A549 (cell line): ENCODE data around the gene ARPP19.

Source experiments
- CBX8 ChIP-seq: fragments of 200-600 bp; sonication (generic); IDR thresholded peaks from 2 replicates; pipeline ENCODE4 v1.6.1; 2016
- EP300 ChIP-seq, 2 experiments: fragments of >200 bp; sonication (Bioruptor Twin); formaldehyde crosslinking; IDR thresholded peaks; 2 replicates in 1 of 2; 3 replicates in 1 of 2; pipeline ENCODE4 v1.6.1; 2016 to 2017
- MAZ ChIP-seq: fragments of 150-350 bp; IDR thresholded peaks from 2 replicates; pipeline ENCODE4 v1.6.1; 2014; ENCODE audit warnings: antibody characterized with exemption, low read depth, low read length, borderline replicate concordance
- PHF8 ChIP-seq: fragments of 200-600 bp; sonication (generic); IDR thresholded peaks from 2 replicates; pipeline ENCODE4 v1.6.1; 2016; ENCODE audit warnings: low read depth, mild to moderate bottlenecking, antibody characterized with exemption, moderate library complexity, borderline replicate concordance
- POLR2A ChIP-seq: IDR thresholded peaks from 2 replicates; pipeline ENCODE4 v1.6.1; 2012; ENCODE audit warnings: mild to moderate bottlenecking, low read length
- RAD21 ChIP-seq, 2 experiments: fragments of >200 bp in 1 of 2; sonication (Bioruptor Twin) in 1 of 2; formaldehyde crosslinking in 1 of 2; IDR thresholded peaks in 1 of 2; conservative IDR thresholded peaks in 1 of 2; 2 replicates in 1 of 2; 3 replicates in 1 of 2; pipeline ENCODE4 v1.6.1; 2012 to 2018; ENCODE audit warnings: inconsistent platforms in 1 of 2
- RFX5 ChIP-seq: fragments of 450-650 bp; IDR thresholded peaks from 2 replicates; pipeline ENCODE4 v1.7.1; 2014; ENCODE audit warnings: antibody characterized with exemption, mild to moderate bottlenecking, moderate library complexity
- SMC3 ChIP-seq: fragments of >200 bp; sonication (Bioruptor Twin); formaldehyde crosslinking; IDR thresholded peaks from 3 replicates; pipeline ENCODE4 v1.6.1; 2018; ENCODE audit warnings: inconsistent platforms
- TP53 ChIP-seq: fragments of 250-450 bp; sonication (Bioruptor Pico); IDR thresholded peaks from 2 replicates; pipeline ENCODE4 v1.5.0; 2021; ENCODE audit warnings: mild to moderate bottlenecking, moderate library complexity
- TF ChIP-seq, protein P1 (sequence below): IDR thresholded peaks from 2 replicates; pipeline ENCODE4 v1.6.1; 2012
- TF ChIP-seq, protein P2 (sequence below): fragments of >200 bp; sonication (Bioruptor Twin); formaldehyde crosslinking; IDR thresholded peaks from 3 replicates; pipeline ENCODE4 v1.5.1; 2016

DNA sequence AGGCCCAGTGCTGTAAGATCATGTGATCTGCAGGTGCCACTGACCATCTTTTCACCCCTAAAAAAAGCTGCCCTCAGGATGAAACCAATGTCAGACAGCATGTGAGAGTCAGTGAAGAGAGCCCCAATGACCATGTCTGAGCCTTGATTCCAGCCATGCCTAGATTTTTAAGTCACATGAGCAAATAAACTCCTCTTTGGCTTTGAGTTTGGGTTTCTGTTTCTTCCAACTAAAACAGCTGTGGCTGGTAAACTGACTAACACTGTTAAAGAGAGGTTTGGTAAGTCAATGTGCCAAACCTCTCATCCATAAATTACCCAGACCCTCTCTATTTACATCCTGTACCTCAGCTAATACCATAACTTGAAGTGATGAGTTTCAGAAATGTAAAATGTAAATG is 48.4 kb downstream of the ARPP19 start:
- TF ChIP-seq EP300 (IDR thresholded peaks at IDR 0.05), result no peak
- TF ChIP-seq, protein P1, sequence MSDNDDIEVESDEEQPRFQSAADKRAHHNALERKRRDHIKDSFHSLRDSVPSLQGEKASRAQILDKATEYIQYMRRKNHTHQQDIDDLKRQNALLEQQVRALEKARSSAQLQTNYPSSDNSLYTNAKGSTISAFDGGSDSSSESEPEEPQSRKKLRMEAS, result no peak
- TF ChIP-seq, protein P2, sequence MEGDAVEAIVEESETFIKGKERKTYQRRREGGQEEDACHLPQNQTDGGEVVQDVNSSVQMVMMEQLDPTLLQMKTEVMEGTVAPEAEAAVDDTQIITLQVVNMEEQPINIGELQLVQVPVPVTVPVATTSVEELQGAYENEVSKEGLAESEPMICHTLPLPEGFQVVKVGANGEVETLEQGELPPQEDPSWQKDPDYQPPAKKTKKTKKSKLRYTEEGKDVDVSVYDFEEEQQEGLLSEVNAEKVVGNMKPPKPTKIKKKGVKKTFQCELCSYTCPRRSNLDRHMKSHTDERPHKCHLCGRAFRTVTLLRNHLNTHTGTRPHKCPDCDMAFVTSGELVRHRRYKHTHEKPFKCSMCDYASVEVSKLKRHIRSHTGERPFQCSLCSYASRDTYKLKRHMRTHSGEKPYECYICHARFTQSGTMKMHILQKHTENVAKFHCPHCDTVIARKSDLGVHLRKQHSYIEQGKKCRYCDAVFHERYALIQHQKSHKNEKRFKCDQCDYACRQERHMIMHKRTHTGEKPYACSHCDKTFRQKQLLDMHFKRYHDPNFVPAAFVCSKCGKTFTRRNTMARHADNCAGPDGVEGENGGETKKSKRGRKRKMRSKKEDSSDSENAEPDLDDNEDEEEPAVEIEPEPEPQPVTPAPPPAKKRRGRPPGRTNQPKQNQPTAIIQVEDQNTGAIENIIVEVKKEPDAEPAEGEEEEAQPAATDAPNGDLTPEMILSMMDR, result no peak
- TF ChIP-seq RFX5, result no peak
- TF ChIP-seq TP53 (CRISPR knock-in tag), result no peak
- no peak for TF ChIP-seq POLR2A
- no peak for TF ChIP-seq RAD21 (conservative IDR thresholded peaks at IDR 0.05 in 1 of 2, IDR thresholded peaks at IDR 0.05 in 1 of 2)
- no peak for TF ChIP-seq SMC3
- no peak for TF ChIP-seq CBX8
- TF ChIP-seq MAZ, result no peak
- TF ChIP-seq PHF8, result no peak
